ENCODE results near the gene PIP5K1C.
A peak's percentile ranks its signal among the peaks of the same experiment; 100 is the strongest.
"Not testable (repeated sequence)": the region's sequence is repeated elsewhere in the genome, so short reads cannot be mapped to it uniquely, and the experiment has no call there.

Gene PIP5K1C

GRCh38 chr19:3643674-3644313 lies 56.5 kb downstream of the PIP5K1C start:
- DNase-seq, result no peak

GRCh38 chr19:3642987-3643673 lies 57.1 kb downstream of the PIP5K1C start:
- DNase-seq, result no peak

- no peak for DNase-seq
Observed at GRCh38 chr19:3642296-3642695, 58.0 kb downstream of the PIP5K1C start.

GRCh38 chr19:3641515-3642269 lies 58.6 kb downstream of the PIP5K1C start:
- DNase-seq, result no peak

GRCh38 chr19:3639479-3639878 lies 60.8 kb downstream of the PIP5K1C start:
- no peak for DNase-seq

GRCh38 chr19:3638208-3639193 lies 61.8 kb downstream of the PIP5K1C start:
- DNase-seq, result no peak

- no peak for DNase-seq
Observed at GRCh38 chr19:3637621-3638020, 62.6 kb downstream of the PIP5K1C start.

GRCh38 chr19:3636962-3637361 lies 63.3 kb downstream of the PIP5K1C start:
- no peak for DNase-seq

GRCh38 chr19:3636506-3636905 lies 63.8 kb downstream of the PIP5K1C start:
- no peak for DNase-seq

- DNase-seq, result no peak
Observed at GRCh38 chr19:3634496-3635045, 65.7 kb downstream of the PIP5K1C start.

- no peak for DNase-seq
Observed at GRCh38 chr19:3633559-3633988, 66.7 kb downstream of the PIP5K1C start.

- DNase-seq, result no peak
Observed at GRCh38 chr19:3632739-3633558, 67.3 kb downstream of the PIP5K1C start.

GRCh38 chr19:3632098-3632497 lies 68.2 kb downstream of the PIP5K1C start:
- no peak for DNase-seq

GRCh38 chr19:3631053-3631861 lies 69.0 kb downstream of the PIP5K1C start:
- DNase-seq, result no peak

GRCh38 chr19:3628766-3629165 lies 71.5 kb downstream of the PIP5K1C start:
- not testable (repeated sequence) for DNase-seq

GRCh38 chr19:3627351-3627723 lies 72.9 kb downstream of the PIP5K1C start:
- no peak for DNase-seq

- peak; percentile 97 for DNase-seq
Observed at GRCh38 chr19:3626473-3627350, 73.6 kb downstream of the PIP5K1C start, which contains the start of gene CACTIN. Gene CACTIN, minus strand, starts transcription at chr19:3626790. Its CDS starts 28 bp downstream, at chr19:3626762.

- DNase-seq, result no peak
Observed at GRCh38 chr19:3625996-3626472, 74.2 kb downstream of the PIP5K1C start.

- no peak for DNase-seq
Observed at GRCh38 chr19:3623716-3624115, 76.6 kb downstream of the PIP5K1C start.
